Mesodermal cell (in vitro differentiated cells): ENCODE data around the gene KLHDC10.
"Not testable (repeated sequence)": the region's sequence is repeated elsewhere in the genome, so short reads cannot be mapped to it uniquely, and the experiment has no call there.

Source experiments
- H3K27ac ChIP-seq: 2 replicates; pipeline ENCODE4 v1.7.0; 2013; ENCODE audit warnings: mild to moderate bottlenecking, low read depth, low read length, moderate library complexity; ENCODE audit not compliant: severe bottlenecking
- H3K36me3 ChIP-seq: 2 replicates; pipeline ENCODE4 v1.7.1; 2013; ENCODE audit warnings: mild to moderate bottlenecking, low read length, moderate library complexity; ENCODE audit not compliant: control insufficient read depth, insufficient read depth
- H3K4me1 ChIP-seq: one replicate; pipeline ENCODE4 v1.7.1; 2013; ENCODE audit warnings: mild to moderate bottlenecking, low read length; ENCODE audit not compliant: insufficient read depth, control insufficient read depth, poor library complexity, severe bottlenecking
- H3K4me3 ChIP-seq: 2 replicates; pipeline ENCODE4 v1.7.0; 2013; ENCODE audit warnings: low read length, control low read depth, mild to moderate bottlenecking; ENCODE audit not compliant: insufficient read depth, poor library complexity, severe bottlenecking; ENCODE audit errors: extremely low read depth
- H3K9me3 ChIP-seq: 2 replicates; pipeline ENCODE4 v1.7.1; 2013; ENCODE audit warnings: mild to moderate bottlenecking, low read length, moderate library complexity; ENCODE audit not compliant: control insufficient read depth
- WGBS, 2 experiments: methylation state at CpG; one replicate each; pipeline ENCODE4 v1.1.5; 2013; ENCODE audit warnings: missing lambda C conversion rate in 2 of 2; ENCODE audit not compliant: insufficient coverage in 2 of 2; 5-methylcytosine and 5-hydroxymethylcytosine counted together

KLHDC10 gene

GRCh38 chr7:130083497-130083896, 13.2 kb downstream of the KLHDC10 start:
- not testable (repeated sequence) for H3K4me3 ChIP-seq, H3K9me3 ChIP-seq, H3K4me1 ChIP-seq, H3K27ac ChIP-seq
- peaks cover 12% of the 10 kb centered on the region for H3K36me3 ChIP-seq
- WGBS, 2 experiments, result 93 to 97% methylated on average over 3 of the region's 4 CpGs

- Histone ChIP-seq H3K36me3 (peaks cover 7% of the 10 kb centered on the region), H3K4me1 (no peaks in the 10 kb centered on the region), H3K27ac (no peak overlapping the region), H3K4me3 (no peak overlapping the region), H3K9me3 (no peaks in the 10 kb centered on the region)
- WGBS, 2 experiments, result 93% methylated on average over 11 of the region's 11 CpGs
Observed at GRCh38 chr7:130084037-130084875, 13.9 kb downstream of the KLHDC10 start.

- not testable (repeated sequence) for H3K4me3 ChIP-seq, H3K36me3 ChIP-seq, H3K27ac ChIP-seq, H3K9me3 ChIP-seq, H3K4me1 ChIP-seq
- WGBS, 2 experiments, result 93 to 100% methylated on average over 1 to 2 of the region's 5 CpGs
Observed at GRCh38 chr7:130085235-130085634, 14.9 kb downstream of the KLHDC10 start.

GRCh38 chr7:130086938-130087337, 16.6 kb downstream of the KLHDC10 start:
- peaks cover 7% of the 10 kb centered on the region for H3K36me3 ChIP-seq
- H3K4me3 ChIP-seq, result no peak overlapping the region
- H3K9me3 ChIP-seq, result no peaks in the 10 kb centered on the region
- H3K27ac ChIP-seq, result no peak overlapping the region
- no peaks in the 10 kb centered on the region for H3K4me1 ChIP-seq

GRCh38 chr7:130087364-130087763, 17.0 kb downstream of the KLHDC10 start:
- 83% methylated on average over 1 of the region's 1 CpG; no CpG with 5 or more reads in 1 of the 2 experiments for WGBS, 2 experiments
- Histone ChIP-seq H3K9me3 (no peaks in the 10 kb centered on the region), H3K36me3 (peaks cover 7% of the 10 kb centered on the region), H3K27ac (no peak overlapping the region), H3K4me3 (no peak overlapping the region), H3K4me1 (no peaks in the 10 kb centered on the region)

GRCh38 chr7:130090745-130091532, 20.6 kb downstream of the KLHDC10 start:
- Histone ChIP-seq H3K4me3 (no peak overlapping the region), H3K9me3 (no peaks in the 10 kb centered on the region), H3K4me1 (no peaks in the 10 kb centered on the region), H3K36me3 (no peaks in the 10 kb centered on the region), H3K27ac (no peak overlapping the region)
- 75 to 88% methylated on average over 1 to 2 of the region's 4 CpGs for WGBS, 2 experiments

- H3K4me1 ChIP-seq, result no peaks in the 10 kb centered on the region
- H3K36me3 ChIP-seq, result no peaks in the 10 kb centered on the region
- WGBS, 2 experiments, result no CpG with 5 or more reads among the region's 1 CpG
- no peak overlapping the region for H3K27ac ChIP-seq
- H3K9me3 ChIP-seq, result no peaks in the 10 kb centered on the region
- no peak overlapping the region for H3K4me3 ChIP-seq
Observed at GRCh38 chr7:130091999-130092398, 21.7 kb downstream of the KLHDC10 start.

- no peaks in the 10 kb centered on the region for H3K36me3 ChIP-seq
- no CpG with 5 or more reads among the region's 2 CpGs for WGBS, 2 experiments
- no peaks in the 10 kb centered on the region for H3K9me3 ChIP-seq
- no peaks in the 10 kb centered on the region for H3K4me1 ChIP-seq
- H3K27ac ChIP-seq, result no peak overlapping the region
- no peak overlapping the region for H3K4me3 ChIP-seq
Observed at GRCh38 chr7:130092598-130092997, 22.3 kb downstream of the KLHDC10 start.

- Histone ChIP-seq H3K27ac (no peak overlapping the region), H3K9me3 (no peaks in the 10 kb centered on the region), H3K36me3 (no peaks in the 10 kb centered on the region), H3K4me3 (no peak overlapping the region), H3K4me1 (no peaks in the 10 kb centered on the region)
- no CpG with 5 or more reads among the region's 1 CpG for WGBS, 2 experiments
Observed at GRCh38 chr7:130095812-130096211, 25.5 kb downstream of the KLHDC10 start.

- H3K9me3 ChIP-seq, result no peaks in the 10 kb centered on the region
- 89 to 100% methylated on average over 1 of the region's 4 CpGs for WGBS, 2 experiments
Observed at GRCh38 chr7:130096243-130096827, 26.0 kb downstream of the KLHDC10 start.

GRCh38 chr7:130099331-130099730, 29.0 kb downstream of the KLHDC10 start:
- Histone ChIP-seq H3K27ac (no peak overlapping the region), H3K4me3 (no peak overlapping the region), H3K36me3 (no peaks in the 10 kb centered on the region), H3K9me3 (no peaks in the 10 kb centered on the region), H3K4me1 (no peaks in the 10 kb centered on the region)

More at GRCh38 chr7:130096243-130096827, 26.0 kb downstream of the KLHDC10 start:
- H3K27ac ChIP-seq, result no peak overlapping the region
- H3K4me3 ChIP-seq, result no peak overlapping the region
- H3K4me1 ChIP-seq, result no peaks in the 10 kb centered on the region
- no peaks in the 10 kb centered on the region for H3K36me3 ChIP-seq
